ENCODE results near the gene CLDN24.

The CLDN24 gene

GRCh38 chr4:183285886-183286285 is 36.3 kb downstream of the CLDN24 start:
- DNase-seq (ENCODE audit: low read depth in 1 of 2, low spot score in 1 of 2) = no peak

- DNase-seq (ENCODE audit: low read depth in 1 of 2, low spot score in 1 of 2) = no peak
These were observed 37.3 kb downstream of the CLDN24 start for GRCh38 chr4:183284965-183285364.

GRCh38 chr4:183284258-183284785 is 37.9 kb downstream of the CLDN24 start:
- no peak for DNase-seq (ENCODE audit: low read depth in 1 of 2, low spot score in 1 of 2)

- no peak for DNase-seq (ENCODE audit: low read depth in 1 of 2, low spot score in 1 of 2)
These were observed 46.1 kb downstream of the CLDN24 start for GRCh38 chr4:183276106-183276505.

- DNase-seq (ENCODE audit: low read depth in 1 of 2, low spot score in 1 of 2) = no peak
These were observed 49.8 kb downstream of the CLDN24 start for GRCh38 chr4:183272384-183272783.
